Midbrain (tissue), 1 donor: ENCODE results near the gene KRTAP5-10.
"Not testable (repeated sequence)": the region's sequence is repeated elsewhere in the genome, so short reads cannot be mapped to it uniquely, and the experiment has no call there.

Experiments
- DNase-seq: peaks from one replicate; lab custom pipeline; 2025; lab: John Stamatoyannopoulos, UW

Gene KRTAP5-10

DNA sequence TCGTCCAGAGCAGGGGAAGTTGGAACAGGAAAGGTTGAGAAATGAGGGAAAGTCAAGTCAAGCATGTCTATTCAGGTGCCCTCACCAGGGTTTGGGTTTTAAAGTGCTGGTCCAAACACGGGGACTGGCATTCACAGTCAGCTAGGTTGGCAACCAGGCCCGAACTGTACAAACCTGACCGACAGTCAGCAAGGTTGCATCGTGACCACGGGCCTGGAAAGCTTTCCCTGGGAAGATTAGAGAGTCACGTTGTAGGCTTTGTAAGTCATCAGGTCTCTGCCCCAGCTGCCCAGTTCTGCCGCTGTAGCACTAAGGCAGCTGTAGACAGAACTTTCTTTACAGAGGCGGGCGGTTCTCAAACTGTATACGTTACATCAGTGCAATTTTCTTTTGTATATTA, 7.4 kb downstream of the KRTAP5-10 start:
- DNase-seq, result no peak

DNA sequence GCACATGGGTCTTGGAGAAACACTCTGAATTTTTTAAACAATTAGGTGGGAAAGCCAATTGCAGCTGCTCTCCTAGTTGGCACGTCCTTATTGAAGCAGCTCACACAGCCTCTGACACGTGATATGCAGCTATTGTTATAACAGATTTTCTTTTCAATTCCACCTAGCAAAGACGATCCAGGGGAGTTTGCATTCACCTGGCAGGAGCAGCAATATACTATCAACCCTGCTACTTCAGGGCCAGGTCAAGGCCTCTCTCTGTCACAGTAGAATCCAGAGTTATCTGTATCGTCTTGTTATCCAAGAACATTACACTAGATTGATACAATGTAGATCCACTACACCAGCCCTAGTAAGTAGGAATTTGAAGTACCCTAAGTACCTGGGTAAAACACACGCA, 9.1 kb downstream of the KRTAP5-10 start:
- DNase-seq, result no peak

DNA sequence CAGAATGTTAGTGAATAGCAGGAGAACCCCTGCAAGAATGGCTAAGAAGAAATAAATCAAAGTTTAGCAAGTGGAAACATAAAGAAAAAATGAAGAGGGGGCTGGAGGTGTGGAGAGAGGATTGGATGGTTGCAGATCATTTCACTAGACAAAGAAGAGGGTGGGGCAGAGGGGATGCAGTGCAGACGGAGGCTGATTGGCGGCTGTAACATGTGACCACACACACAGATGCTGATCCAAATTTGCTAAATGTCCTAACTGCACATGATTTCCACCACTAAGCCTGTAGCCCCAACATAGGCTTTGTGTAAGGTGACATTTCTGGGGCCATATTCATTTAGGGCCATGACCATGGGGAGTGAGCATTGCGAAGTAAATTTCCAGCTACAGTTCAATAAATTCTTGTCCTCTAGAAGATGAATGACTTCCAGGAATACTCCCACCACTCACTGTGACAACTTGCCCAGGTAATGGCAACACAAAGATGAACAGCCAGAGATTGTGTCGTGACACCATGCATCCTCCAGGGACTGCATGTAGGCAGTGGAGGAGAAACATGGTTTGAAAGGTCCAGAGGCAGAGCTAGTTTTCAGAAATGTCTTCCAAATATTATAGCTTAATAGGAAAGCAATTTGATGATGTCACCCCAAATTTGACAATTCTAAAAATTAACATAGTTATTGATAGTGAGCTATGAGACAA, 10.5 kb downstream of the KRTAP5-10 start:
- no peak for DNase-seq

DNA sequence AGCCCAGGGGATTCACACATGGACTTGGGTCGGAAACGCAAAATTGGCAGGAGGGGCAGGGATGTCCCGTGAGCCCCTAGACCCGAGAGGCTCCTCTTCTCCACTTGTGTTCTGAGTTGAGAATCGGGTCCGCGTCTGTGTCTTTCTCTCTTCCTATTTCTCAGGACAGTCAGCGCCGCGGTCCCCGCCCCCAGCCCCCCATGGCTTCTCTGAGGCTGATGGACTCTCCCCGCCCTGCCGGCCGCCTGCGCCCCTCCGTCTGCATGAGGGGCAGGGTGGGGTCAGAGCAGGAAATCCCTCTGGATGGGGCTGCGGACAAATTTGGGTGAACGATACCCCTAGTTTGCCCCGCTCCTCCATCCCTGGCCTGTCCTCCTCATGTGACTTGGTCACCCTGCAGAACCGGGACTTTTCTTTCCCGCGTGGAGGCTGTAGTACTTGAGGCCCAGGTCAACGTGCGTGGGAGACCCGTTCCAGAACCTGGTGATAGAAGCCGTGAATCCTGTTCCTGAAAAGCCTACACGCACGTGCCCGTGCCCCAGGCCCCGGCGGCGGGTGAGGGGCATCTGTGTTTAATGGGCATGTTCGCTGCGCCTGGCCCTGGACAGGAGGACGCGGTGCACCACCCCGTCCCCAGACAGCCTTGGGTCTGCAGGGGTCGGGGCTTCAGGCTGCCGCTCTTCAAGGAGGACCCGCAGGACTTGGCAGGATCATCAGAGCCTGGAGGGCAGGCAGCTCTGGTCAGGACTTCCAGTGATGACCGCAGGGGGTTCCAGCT, 11.5 kb downstream of the KRTAP5-10 start:
- DNase-seq, result not testable (repeated sequence)

DNA sequence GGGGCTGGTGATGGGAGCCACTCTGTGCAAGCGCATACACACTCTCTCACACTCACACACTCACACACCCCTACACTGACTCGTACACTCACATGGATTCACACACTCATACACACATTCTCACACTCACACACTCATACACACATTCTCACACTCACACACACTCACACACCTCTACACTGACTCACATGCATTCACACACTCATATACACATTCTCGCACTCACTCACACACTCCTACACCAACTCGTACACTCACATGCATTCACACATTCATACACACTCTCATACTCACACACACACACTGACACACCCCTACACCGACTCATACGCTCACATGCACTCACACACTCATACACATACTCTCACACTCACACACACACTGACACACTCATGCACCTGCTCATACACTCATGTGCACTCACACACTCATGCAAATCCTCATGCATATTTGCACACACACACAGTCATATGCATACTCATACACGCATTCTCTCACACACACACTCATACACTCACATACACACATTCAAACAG, 12.2 kb downstream of the KRTAP5-10 start:
- no peak for DNase-seq

DNA sequence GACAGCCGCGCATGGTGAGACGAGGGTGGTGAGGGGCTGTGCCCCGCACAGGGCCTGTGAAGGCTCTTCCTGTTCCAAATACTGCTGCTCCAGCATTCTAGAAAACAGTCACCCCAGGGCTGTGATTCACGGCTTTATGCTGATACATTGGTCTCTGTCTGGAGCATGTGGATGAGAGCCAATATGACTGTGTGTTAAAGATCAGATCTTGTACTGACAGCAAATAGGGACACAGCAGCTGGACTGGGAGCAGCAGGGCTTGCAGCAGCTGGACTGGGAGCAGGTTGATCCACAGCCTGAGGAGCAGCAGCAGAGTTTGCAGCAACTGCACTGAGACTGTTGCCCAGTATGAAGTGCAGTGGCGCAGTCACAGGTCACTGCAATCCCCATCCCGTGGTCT, 14.2 kb downstream of the KRTAP5-10 start:
- not testable (repeated sequence) for DNase-seq

DNA sequence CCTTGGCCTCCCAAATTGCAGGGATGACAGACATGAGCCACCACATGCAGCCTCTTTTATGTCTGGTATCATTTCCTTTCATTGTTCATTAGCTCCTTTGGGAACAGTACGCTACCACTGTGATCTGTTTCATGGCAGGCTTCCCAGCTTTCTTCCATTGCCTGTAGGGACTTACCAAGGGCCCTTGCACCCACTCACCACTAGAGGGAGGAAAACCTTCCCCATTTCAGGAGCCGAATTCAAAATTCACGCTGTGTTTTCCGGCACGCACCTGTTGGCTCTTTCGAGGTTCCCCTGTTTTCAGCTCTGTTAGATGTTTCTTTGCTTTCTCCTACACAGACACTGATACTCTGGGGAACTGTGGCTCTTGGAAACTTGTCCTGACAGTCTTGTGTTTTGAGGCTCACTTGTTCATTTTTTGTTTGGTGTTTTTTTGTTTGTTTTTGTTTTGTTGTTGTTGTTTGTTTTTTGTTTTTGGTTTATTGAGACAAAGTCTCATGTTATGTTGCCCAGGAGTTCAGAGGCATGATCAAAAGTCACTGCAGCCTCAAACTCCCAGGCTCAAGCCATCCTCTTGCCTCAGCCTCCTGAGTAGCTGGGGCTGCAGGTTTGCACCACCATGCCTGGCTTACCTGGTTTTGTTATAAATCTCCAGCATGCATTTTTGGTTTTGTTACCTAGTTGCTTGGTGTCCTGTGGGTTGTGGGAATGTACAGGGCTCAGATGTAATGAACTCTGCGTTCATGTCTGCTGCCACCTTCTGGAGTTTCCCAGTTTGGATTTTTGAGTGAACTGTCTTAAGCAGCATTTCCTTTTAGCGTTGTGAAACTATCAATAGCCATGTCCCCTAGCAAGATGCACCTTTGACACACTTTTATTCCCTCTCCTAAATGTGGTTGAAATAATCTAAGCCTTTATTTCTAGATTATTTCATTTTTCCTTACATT, 15.0 kb downstream of the KRTAP5-10 start:
- DNase-seq, result peak; percentile 67

DNA sequence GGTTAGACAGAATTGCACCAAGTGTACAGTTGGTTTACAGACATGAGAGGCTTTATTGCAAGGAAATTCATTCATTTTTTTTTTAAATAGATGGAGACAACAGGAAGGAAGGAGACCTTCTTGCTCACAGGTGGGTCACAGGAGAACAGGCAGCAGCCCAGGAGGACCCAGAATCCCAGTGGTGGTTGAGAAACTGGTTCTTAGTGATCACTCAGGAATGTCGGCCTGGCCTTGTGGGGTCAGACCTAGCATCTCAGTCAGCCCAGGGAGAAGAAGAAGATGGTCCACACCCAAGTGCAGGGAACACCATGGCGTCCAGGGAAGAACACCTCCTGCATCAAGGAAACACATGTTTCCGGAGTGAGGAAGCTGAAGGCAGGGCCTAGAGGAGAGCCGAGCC, 16.5 kb downstream of the KRTAP5-10 start:
- DNase-seq, result no peak

DNA sequence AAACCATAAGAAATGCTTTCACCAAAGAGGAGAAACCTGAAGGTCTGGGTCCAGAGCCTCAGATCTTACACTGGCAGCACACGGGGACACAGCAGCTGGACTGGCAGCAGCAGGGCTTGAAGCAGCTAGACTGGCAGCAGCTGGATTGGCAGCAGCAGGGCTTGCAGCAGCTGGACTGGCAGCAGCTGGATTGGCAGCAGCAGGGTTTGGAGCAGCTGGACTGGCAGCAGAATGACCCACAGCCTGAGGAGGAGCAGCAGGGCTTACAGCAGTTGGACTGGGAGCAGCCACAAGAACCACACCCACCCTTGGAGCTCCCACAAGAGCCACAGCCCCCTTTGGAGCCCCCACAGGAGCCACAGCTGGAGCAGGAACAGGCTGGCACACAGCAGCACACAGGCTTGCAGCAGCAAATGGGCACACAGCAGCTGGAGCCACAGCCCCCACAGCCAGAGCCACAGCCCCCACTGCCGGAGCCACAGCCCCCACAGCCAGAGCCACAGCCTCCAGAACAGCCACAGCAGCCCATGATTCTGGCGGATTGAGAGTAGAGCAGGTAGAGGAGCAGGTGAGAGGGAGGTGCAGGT, 17.0 kb downstream of the KRTAP5-10 start, which contains the start of gene KRTAP5-11:
Gene KRTAP5-11 (minus strand): TSS at position 567 of the 587 bp plus-strand sequence. CDS start 38 bp downstream, at position 529.
- no peak for DNase-seq

DNA sequence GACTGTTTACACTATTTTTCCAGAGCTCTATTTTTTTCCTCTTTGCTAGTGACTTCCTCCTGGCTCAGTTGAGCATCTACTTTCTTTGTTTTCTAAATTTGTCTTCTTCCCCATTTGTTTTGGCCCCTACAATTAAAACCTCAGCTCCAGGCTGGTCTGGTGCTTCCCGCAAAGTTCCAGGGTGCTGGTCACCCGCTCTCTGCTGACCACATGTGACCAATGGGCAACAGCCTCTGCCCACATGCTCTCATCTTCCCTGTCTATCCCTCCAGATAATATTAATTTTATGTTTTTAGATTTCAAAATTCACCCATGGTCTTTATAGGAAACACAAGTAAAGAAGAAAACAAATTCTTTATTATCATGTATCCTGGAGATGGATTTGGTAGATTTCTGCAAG, 17.6 kb downstream of the KRTAP5-10 start:
- DNase-seq, result not testable (repeated sequence)

DNA sequence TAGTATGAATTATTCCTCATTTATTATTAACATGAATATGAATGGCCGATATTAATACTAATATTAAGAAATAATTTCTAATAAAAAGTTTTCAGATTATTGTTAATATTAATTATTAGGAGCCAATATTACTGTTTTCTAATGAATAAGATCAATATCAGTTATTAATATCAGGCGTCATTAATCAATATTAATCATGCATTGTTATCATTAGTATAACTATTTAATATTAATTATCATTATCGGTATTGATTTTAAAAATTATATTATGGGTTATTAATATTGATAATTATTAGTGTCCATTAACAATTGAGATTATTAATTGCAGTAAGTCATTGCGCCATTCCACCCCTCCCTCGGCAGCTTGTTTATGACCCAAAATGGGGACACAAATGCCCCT, 20.3 kb downstream of the KRTAP5-10 start:
- not testable (repeated sequence) for DNase-seq

DNA sequence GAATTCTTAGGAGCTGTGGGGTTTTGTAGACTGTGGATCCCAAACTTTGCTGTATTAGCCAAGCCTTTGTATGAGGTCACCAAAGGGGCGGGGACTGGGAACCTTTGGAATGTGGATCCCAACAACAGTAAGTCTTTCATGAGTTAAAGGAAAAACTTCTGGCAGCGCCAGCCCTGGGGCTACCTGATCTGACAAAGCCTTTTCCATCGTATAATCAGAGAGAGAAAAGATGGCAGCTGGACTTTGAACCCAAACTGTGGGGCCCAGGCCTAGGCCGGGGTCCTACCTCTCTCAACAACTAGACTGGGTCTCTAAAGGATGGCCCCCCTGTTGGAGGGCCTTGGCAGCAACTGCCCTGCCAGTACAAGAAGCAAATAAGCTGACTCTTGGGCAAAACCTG, 23.0 kb downstream of the KRTAP5-10 start:
- not testable (repeated sequence) for DNase-seq

DNA sequence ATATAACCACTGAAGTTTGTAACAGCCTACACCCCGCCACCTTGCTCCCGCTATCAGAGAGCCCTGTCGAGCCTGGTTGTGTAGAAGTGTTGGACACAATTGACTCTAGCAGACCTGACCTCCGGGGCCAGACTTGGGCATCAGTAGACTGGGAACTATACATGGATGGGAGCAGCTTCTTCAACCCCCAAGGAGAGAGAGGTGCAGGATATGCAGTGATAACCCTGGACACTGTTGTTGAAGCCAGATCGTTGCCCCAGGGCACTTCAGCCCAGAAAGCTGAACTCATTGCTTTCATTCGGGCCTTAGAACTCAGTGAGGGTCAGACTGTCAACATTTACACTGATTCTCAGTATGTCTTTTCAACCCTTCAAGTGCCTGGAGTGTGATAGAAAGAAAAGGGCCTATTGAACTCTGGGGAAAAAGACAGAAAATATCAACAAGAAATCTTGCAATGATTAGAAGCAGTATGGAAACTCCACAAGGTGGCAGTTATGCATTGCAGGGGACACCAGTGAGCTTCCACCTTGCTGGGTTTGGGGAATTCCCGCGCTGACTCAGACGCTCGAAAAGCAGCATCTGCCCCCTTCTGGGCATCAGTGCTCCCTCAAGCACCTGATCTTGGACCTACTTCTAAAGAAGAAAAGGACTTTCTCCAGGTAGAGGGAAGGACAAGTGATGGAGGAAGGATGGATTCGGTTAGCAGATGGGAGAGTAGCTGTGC, 23.6 kb downstream of the KRTAP5-10 start:
- DNase-seq, result not testable (repeated sequence)

DNA sequence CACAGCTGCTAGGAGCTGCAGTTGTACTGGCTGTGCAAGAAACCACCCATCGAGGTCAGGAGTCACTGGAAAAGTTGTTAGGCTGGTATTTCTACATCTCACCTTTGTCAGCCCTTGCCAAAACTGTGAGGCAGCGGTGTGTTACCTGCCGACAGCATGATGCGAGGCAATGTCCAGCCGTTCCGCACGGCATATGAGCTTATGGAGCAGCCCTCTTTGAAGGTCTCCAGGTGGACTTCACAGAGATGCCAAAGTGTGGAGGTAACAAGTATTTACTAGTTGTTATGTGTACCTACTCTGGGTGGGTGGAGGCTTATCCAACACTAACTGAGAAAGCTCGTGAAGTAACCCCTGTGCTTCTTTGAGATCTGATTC, 24.2 kb downstream of the KRTAP5-10 start:
- DNase-seq, result not testable (repeated sequence)

DNA sequence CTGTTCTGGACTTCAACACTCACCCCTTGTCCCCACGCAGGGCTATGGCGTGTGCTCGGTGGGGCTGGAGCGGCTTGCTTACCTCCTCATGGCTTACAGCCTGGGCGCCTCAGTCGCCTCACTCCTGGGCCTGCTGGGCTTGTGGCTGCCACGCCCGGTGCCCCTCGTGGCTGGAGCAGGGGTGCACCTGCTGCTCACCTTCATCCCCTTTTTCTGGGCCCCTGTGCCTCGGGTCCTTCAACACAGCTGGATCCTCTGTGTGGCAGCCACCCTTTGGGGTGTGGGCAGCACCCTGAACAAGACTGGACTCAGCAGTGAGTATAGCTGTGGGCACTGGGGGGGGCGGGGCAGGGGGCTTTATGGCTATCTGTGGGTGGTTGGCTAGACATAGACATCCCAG, 37.9 kb downstream of the KRTAP5-10 start:
- DNase-seq, result not testable (repeated sequence)

DNA sequence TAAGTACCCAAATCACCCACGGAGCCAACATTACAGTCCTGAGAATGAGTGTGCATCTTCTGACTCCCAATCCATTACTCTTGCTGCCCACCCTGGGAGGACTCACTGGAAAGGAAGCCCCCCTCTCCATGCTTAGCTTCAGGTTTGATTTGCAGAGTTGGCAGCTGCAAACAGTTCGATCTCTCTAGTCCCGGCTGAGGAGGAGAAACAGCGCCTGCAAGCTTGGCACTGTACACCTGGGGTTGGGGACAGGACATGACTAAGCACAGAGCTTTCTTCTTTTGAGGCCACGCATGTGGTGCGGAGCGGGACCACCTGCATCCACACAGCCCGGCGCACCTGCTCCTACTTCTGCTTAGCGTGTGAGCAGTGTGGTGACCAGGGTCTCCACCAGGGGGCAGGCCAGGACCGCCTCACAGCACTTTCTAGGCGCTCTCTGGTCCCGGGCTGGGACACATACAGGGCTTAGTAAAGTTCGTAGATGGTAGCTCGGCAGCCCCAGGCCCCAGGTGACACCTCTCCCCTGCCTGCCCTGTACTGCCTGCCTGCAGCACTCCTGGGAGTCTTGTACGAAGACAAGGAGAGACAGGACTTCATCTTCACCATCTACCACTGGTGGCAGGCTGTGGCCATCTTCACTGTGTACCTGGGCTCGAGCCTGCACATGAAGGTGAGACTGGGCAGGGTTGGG, 39.6 kb downstream of the KRTAP5-10 start:
- DNase-seq, result not testable (repeated sequence)

DNA sequence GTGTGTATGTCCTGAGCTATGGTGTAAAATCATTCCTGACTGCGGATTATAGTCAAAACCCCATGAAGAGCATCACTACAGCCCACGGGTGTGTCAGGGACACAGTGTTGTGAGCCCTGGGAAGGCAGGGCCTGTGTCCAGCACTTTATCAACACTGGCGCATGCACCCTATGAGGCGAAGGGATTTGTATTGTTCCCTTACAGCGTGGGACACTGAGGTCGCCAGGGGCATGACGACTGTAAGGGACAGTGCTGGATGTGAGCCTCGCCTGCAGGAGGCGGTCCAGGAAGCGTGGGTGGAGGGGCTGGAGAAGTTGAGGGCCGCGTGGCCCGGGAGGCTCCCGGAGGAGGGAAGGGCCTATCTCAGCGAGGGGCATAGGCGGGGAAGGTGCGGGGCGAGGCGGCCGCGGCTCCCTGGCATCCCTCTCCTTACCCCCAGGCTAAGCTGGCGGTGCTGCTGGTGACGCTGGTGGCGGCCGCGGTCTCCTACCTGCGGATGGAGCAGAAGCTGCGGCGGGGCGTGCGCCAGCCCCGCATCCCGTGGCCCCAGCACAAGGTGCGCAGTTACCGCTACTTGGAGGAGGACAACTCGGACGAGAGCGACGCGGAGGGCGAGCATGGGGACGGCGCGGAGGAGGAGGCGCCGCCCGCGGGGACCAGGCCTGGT, 41.6 kb downstream of the KRTAP5-10 start:
- DNase-seq, result not testable (repeated sequence)

DNA sequence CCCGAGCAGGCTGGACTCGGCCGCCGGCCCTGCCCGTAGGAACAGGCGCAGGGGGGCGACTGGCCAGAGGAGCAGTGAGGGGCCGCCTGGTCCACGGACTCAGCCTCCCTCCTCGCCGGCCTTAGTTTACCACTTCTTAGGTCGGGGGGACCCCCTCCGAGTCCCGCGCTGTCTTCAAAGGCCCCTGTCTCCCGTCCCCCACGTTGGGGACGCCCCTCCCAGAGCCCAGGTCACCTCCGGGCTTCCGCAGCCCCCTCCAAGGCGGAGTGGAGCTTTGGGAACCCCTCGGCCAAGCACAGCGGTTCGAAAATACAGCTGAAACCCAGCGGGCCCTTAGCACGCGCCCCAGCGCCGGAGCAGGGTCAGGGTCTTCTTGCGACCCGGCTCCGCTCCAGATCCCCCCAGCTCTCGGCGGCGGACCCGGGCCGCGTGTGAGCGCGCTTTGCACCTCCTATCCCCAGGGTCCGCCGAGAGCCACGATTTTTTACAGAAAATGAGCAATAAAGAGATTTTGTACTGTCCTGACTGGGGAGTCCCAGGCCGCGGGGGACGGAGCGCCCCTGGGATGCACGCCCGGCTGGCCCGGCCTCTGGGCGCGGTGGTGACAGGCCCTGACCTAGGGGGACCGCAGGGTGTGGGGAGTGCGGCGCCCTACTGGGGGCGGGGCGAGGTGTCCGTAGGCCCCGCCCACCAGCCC, 42.3 kb downstream of the KRTAP5-10 start:
- not testable (repeated sequence) for DNase-seq

DNA sequence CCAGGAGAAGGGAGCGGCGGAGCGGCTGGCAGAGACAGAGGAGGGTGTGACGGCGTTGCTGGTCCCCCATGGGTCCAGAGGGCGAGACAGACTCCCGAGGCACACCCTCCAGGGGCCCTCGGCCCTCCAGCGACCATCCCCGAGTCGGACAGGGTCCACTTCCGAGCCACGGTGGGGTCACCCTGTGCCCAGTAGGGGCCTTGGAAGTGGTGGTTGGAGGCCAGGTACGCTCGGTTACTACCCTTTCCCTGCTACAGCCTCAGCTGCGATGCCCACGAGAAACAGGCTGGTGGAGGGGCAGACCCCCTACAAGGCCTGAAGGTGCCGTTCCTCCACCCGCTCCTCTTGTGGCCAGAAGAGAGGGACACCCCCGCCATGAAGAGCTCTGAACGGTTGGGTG, 42.9 kb downstream of the KRTAP5-10 start:
- not testable (repeated sequence) for DNase-seq
